Astrocyte of the hippocampus (primary cell): Measurements from ENCODE around the gene RASAL1.

Source experiments
- DNase-seq: peaks from one replicate; pipeline ENCODE4 v3.0.0; 2011; ENCODE audit warnings: low read depth, low spot score

RASAL1 gene, protein sequence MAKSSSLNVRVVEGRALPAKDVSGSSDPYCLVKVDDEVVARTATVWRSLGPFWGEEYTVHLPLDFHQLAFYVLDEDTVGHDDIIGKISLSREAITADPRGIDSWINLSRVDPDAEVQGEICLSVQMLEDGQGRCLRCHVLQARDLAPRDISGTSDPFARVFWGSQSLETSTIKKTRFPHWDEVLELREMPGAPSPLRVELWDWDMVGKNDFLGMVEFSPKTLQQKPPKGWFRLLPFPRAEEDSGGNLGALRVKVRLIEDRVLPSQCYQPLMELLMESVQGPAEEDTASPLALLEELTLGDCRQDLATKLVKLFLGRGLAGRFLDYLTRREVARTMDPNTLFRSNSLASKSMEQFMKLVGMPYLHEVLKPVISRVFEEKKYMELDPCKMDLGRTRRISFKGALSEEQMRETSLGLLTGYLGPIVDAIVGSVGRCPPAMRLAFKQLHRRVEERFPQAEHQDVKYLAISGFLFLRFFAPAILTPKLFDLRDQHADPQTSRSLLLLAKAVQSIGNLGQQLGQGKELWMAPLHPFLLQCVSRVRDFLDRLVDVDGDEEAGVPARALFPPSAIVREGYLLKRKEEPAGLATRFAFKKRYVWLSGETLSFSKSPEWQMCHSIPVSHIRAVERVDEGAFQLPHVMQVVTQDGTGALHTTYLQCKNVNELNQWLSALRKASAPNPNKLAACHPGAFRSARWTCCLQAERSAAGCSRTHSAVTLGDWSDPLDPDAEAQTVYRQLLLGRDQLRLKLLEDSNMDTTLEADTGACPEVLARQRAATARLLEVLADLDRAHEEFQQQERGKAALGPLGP

DNA sequence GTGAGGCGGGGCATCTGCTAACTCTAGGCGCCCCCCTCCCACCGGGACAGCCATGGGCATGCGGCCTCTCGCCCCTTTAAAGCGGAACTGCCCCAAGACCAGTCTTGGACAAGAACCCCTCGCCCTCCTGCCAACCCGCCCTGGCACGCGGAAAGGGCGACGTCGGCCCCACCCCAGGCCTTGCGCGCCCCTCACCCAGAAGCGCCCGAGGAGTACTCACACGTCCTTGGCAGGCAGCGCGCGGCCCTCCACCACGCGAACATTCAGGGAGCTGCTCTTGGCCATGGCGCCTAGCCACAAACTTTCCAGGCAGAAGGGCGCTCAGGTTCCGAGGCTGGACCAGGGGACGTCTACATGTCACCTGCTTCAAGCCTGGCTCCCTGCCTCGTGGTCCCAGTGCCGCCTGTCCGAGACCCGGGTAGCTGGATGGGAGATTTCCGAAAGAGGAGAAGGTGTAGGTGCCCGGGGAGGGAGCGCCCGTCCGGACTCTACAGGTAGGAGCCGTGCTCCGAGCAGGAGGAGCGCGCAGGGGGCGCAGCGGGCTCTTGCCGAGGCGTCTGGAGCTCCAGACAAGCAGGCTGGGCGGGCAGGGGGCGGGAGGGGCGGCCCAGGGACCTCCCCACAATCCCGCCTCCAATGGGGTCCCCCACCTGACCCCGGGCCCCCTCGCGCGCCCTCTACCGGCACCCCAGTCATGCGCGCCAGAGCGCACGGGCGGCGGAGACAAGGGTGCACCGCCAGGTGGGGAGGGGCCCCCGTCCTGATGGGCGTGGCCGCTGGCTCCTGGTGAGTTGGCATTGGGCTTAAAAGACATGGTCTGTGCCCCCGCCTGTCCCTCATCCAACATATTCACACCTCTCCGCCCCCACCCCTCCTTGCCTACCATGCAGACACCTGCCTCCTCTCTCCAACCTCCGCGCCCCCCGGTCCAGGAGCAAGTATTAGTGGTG, at the start of gene RASAL1:
TSS of gene RASAL1 (minus strand) at position 584 of the 950 bp plus-strand sequence. CDS start at position 285, 299 bp downstream.
- DNase-seq: peak; percentile 32

DNA sequence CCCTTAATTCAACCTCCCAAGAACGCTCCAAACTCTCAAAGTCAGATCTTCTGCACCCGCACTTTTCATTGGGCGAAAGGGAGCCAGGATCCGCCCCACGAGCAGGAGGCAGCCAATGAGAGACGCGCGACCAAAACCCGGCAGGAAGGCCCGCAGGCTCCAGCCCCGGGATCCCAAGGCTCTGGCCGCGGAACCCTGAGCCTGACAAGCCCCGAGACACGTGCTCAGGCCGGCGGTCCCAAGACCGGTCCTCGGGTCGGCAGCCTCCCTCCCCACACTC, 49.3 kb upstream of the RASAL1 start:
- DNase-seq: peak; percentile 95

DNA sequence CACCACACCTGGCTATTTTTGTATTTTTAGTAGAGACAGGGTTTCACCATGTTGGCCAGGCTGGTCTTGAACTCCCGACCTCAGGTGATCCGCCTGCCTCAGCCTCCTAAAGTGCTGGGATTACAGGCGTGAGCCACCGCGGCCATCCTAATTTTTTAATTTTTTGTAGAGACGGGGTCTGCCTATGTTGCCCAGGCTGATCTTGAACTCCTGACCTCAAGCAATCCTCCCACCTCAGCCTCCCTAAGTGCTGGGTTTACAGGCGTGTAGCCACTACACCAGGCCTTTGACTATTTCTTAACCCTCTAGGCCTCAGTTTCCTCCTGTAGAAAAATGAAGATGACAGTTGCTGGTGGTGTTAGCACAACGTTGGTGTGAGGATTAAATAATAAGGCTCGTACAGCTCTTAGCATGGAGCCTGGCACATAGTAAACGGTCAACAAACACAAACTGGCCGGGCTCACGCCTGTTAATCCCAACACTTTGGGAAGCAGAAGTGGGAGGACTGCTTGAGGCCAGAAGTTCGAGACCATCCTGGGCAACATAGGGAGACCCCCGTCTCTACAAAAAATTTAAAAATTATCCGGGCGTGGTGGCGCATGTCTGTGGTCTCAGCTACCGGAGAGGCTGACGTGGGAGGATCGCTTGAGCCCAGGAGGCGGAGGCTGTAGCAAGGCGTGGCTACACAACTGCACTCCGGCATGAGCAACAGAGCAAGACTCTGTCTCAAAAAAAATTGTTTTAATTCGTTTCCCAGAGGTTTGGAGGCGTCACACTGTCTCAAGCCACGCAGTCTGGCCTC, 48.7 kb upstream of the RASAL1 start:
- DNase-seq: no peak

DNA sequence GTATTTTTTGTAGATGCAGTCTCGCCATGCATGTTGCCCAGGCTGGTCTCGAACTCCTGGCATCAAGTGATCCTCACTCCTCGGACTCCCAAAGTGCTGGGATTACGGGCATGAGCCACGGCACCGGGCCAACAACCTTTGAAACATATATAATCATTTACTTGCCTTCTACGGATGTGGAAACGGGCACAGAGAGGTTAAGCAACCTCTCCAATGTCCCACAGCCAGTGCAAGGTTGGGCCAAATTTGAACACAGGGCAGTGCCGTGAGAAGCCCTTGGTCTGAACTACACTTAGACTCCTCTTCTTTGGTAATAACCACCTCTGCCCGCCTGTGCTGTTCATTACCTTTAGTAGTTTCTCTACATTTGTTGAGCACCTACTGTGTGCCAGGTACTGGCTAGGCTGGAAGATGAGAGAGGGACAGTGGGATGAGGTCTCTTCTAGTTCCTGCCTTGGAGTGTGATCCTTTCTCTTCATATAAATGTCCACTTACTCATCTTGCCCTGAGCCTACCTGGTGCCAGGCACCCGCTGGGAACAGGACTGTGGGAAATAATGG, 47.5 kb upstream of the RASAL1 start:
- no peak for DNase-seq

DNA sequence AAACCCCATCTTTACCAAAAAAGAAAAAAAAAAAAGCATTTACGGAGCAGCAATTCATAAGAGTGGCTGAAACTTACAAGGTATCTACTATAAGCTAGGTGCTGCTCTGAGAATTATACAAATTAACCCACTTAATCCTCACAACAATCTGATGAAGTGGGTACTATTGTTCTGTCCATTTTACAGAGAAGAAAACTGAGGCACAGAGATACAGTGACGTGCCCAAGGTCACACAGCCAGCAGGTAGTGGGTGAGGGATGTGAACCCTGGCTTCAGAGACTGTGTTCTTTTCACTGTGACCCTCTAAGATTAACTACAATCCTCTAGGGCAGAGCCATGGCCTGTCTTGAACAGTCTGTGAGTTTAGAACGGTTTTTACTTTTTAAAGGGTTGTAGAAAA, 46.4 kb upstream of the RASAL1 start:
- DNase-seq: no peak

DNA sequence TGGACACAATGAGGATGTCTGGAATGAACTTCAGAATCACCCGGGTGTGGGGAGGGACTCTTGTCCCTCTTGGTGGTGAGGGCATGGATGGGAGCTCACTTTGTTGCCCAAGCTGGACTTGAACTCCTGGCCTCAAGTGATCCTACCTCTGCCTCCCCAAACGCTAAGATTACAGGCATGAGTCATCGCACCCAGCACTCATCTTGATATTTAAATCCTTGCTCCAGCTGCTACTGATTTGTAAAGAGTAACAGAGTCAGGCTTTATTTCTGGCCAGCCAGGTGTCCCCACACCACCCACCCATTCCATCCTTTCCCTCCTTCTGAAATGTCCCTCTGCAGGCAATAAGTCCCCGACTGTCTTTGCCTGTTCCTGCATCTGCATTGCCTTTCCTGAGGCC, 44.8 kb upstream of the RASAL1 start:
- no peak for DNase-seq

DNA sequence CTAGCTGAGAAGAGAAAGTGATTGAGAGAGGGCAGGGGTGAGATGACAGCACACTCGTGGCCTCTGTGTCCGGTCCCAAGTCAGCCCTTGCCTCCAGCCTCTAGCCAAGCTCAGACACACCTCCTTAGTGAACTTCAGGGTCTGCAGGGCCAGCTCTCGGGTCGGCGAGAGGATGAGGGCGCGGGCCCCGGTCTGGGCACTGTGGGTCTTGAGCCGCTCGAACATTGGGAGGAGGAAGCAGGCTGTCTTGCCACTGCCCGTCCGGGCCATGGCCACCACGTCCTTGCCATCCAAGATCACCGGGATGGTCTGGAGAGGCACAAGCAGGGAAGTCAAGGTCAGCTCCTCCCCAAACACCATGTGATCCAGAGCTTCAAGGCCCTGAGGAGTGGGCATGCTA, 43.5 kb upstream of the RASAL1 start:
- DNase-seq: no peak

DNA sequence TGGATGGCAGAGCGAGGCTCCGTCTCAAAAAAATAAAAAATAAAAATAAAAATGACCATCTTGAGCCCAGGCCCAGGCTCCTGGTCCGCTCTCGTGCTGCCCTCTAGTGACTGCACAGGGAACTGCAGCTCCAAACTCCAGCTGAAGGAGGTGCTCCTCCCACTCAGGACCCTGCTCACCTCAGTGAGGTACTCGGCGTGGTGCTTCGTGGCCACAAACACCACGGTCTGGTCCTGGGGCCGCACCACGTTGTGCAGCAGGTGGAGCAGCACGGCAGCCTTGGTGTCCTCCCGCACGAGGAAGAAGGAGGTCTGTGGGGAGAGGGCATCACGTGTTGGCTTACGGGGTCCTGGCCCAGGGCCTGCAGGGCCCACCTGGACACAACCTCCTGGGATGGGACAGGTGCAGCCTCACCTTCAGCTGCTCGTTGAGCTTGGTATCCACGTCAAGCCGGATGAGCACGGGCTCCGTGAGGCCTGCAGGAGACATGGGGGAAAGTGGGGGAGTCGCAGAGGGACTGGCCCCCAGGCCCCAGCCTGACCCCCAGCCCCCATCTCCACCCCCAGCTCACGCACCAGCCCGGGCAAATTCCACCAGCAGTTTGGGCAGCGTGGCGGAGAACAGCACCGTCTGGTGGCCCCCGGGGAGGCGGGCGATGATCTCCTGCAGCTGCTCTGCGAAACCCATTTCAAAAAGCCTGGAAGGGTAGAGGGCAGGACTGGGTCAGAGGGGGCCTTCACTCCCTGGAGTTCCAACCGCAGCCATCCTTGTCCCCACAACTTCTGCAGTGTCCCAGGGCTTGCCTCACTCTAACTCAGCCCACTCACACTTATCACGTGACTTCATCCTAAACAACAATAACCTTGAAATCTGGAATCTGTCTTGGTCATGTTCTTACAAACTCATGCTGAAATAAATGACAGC, 39.2 kb upstream of the RASAL1 start:
- DNase-seq: peak; percentile 85

DNA sequence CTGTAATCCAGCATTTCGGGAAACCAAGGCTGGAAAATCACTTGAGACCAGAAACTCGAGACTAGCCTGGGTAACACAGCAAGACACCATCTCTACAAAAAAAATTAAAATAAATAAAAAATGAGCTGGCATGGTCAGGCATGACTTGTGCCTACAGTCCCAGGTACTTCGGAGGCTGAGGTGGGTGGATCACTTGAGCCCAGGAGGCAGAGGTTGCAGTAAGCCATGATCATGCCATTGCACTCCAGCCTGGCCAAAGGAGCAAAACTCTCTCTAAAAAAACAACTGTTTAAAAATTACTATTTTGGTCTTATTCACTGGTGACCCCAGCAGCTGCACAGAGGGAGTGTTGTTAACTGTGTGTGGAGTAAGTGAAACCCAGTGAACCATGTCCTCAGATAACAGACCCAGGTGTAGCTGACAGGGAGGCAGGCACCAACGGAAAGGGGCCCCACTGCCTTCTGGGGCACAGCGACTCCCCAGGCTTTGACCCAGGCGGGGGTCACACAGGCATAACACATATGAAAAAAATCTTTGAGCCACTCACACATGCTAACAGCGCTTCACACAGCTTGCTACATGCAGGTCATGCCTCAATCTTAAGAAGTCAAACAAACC, 37.6 kb upstream of the RASAL1 start:
- DNase-seq: no peak

DNA sequence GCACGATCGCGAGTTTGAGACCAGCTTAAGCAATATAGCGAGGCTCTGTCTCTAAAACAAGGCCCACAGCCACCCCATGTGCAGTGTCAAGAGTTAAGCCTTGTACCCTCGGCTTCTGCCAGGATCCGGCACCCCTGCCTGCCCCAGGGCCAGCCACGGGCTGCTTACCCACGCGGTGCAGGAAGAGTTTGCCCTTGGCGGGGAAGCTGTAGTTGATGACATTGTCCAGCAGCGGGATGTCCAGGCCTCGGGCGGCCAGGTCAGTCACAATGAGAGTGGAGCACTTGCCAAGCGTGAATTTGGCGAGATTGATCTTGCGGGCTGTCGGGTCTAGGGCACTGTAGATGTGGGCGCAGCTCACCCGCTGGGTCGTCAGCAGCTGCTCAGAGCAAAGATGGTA, 36.6 kb upstream of the RASAL1 start:
- DNase-seq: no peak

DNA sequence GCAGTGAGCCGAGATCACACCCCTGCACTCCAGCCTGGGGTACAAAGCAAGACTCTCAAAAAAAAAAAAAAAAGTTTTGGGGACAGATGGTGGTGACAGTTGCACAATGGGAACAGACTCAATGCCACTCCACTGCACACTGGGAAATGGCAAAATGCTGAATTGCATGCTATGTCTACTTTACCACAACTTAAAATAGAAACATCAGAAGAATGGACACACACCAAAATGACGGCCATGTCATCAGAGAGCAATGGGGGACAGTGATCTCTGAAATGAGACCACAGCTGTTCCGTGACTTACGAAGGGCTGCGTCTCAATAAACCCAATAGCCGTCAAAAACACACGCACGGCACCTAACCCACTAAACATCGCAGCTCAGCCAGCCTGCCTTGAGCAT, 36.0 kb upstream of the RASAL1 start:
- DNase-seq: no peak

DNA sequence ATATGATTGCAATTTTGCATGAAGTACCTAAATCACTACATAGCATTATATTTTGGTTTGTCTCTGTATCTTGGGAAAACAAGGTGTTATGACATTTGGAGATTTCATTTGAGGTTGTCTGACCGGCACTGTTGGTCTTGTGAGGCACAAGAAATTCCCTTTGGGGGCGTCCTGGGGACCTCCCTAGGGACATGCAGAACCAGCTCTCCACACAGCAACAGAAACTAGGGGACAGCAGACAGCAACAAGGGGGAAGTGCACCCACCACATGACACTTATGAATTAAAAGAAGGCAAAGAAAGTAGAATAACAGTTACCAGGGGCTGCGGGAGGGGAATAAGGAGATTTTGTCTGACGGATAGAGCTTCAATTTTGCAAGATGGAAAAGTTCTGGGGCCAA, 35.4 kb upstream of the RASAL1 start:
- DNase-seq: no peak

DNA sequence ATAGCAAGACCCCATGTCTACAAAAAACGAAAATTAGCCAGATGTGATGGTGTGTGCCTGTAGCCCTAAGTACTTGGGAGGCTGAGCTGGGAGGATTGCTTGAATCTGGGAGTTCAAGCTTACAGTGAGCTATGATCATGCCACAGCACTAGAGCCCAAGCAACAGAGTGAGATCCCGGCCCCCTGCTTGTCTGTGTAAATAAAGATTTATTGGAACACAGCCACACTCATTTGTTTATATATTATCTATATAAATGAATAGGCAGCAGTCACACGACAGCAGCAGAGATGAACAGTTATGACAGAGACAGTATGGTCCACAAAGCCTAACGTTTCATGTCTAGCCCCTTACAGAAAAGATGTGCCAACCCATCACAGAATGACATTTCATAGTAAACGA, 34.9 kb upstream of the RASAL1 start:
- no peak for DNase-seq

DNA sequence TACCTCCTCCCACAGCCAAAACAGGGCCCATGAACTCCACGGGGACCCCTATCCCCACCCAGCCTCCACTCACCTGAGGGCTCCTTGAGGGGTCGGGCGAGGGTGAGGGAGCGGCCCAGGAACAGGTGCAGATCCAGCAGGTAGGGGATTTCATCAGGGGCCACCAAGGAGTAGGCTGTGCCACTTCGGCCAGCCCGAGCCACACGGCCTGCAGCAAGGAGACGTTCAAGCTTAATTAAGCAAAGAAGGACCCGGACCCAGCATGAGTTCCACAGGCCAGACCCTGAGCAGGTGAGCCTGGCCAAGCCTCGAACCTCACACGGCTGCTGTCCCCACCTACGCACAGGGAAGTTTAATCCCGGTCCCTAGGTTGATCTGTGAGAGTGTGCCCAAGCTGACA, 34.1 kb upstream of the RASAL1 start:
- no peak for DNase-seq

DNA sequence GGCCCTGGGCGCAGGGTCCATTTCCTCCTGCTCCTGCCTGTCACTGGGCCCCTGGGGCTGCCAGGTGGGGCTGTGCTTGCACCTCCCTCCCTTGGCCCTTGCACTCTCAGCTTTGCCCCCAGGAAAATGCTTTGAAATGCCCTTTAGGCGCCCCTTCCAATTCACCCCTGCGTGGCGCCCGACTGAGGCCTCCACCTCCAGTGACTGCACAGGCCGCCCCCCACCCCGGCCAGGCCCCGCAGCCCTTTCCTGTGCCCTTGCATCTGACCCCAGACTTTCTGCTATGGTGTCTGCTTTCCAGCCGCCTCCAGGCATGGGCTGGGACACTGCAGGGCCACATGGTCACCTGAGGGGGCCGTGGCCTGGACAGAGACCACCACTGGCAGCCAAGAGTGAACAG, 32.3 kb upstream of the RASAL1 start:
- no peak for DNase-seq

DNA sequence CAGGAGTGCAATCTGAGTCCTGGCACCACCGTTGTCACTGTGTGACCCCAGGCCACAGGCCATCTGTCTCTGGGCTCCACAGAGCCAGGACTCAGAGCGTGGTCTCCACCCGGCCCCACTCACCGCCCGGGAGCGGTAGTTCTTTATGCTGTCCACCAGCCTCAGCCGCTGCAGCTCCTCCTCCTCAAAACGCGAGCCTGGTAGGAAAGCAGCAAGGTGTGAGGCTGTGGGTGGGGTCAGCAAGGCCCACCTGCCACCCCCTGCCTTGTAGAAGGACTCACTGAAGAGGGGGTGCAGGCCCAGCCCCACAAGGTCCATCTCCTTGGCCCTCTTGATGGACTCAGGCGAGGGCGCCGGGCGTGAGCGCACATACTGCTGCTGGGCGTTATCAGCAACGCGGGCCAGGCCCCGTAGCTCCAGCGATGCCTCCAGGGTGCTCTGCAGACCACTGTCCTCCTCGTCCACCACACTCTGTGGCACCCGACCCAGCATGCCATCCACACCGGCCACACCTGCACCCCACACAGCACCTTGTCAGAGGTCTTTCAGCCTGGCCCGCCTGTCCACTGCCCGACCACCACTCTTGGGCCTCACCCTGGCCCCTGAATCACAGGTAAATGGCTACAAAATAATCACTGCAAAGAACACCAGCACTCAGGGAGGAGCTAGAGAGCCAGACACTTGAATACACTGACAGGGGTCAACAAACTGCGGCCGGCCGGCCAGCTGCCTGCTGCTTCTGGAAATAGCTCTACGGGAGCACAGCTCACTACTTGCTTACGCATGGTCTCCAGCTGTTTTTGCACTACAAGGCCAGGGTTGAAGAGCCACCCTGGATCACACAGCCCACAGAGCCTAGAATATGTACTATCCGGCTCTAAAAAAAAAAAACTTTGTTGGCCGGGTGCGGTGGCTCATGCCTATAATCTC, 30.2 kb upstream of the RASAL1 start:
- no peak for DNase-seq

DNA sequence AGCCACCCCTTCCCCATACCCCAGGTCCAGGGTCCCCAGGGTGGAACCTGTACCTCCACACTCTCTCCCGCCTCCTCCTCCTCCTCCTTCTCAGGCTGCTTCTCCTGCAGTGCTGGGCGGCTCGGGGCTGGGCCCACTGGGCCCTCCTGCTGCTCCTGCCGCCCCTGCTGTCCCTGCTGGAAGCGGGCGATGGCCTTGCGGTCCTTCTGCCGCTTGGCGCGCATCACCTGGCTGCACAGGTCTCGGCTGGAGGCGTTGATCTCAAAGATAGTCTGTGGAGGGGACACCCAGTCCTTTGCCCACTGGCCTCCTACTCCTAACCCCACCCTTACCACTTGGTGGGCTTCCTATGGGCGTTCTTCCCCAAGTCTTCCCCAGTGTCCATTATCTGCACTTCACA, 28.5 kb upstream of the RASAL1 start:
- DNase-seq: no peak

DNA sequence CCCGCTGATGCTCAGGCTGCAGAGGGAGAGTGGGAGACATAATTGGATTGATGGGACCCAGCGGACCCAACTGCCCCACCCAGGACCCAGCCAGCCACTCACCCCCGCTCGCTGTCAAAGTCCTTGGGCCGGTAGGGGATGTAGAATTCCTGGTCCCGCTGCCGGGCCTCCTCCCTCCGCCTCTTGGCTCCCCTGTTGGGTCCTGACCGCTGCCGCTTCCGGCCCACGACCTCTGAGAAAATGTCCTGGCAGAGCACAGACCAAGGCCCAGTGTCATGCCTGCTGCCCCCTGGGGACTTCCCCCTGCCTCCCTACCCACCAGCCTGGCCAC, 27.4 kb upstream of the RASAL1 start:
- DNase-seq: no peak
